Esophagus muscularis mucosa (tissue), 3 donors: Measurements from ENCODE around the gene DGKG.

Source experiments
- POLR2A ChIP-seq: fragments of 450-650 bp; IDR thresholded peaks from one replicate; pipeline ENCODE4 v1.6.1; 2017; ENCODE audit warnings: antibody characterized with exemption, moderate library complexity, mild to moderate bottlenecking, low read depth
- POLR2AphosphoS5 ChIP-seq, 2 donors: sonication (generic); formaldehyde crosslinking; IDR thresholded peaks; one replicate each; pipeline ENCODE4 v1.6.1; 2017; ENCODE audit warnings: antibody characterized with exemption in 2 of 2
- TF ChIP-seq, protein P1 (sequence below), 3 experiments: fragments of 200-600 bp in 2 of 3; fragments of 450-650 bp in 1 of 3; sonication (generic) in 2 of 3; IDR thresholded peaks; one replicate each; pipeline ENCODE4 v1.5.1; 2017 to 2019; ENCODE audit warnings: antibody characterized with exemption in 3 of 3, mild to moderate bottlenecking in 2 of 3, moderate library complexity in 1 of 3

DNA sequence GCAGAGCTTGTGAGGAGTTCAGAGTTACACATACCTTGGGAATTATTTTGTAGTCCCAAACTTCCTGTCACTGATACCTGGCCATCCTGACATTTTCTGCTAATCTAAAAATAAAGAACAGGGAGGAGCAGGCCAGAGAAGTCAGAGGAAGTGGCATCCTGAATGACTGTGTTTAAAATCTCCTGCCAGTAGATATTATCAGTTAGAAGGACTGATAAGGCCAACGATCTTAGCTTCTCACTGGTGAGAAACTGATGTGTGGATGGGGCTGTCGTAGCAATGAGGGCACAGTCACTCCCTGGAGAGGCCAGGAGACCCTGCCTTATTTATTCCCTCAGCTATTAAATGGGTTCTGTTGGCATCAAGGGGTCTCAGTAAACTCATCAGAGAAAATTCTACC lies 115.1 kb downstream of the DGKG start:
- TF ChIP-seq, protein P1, sequence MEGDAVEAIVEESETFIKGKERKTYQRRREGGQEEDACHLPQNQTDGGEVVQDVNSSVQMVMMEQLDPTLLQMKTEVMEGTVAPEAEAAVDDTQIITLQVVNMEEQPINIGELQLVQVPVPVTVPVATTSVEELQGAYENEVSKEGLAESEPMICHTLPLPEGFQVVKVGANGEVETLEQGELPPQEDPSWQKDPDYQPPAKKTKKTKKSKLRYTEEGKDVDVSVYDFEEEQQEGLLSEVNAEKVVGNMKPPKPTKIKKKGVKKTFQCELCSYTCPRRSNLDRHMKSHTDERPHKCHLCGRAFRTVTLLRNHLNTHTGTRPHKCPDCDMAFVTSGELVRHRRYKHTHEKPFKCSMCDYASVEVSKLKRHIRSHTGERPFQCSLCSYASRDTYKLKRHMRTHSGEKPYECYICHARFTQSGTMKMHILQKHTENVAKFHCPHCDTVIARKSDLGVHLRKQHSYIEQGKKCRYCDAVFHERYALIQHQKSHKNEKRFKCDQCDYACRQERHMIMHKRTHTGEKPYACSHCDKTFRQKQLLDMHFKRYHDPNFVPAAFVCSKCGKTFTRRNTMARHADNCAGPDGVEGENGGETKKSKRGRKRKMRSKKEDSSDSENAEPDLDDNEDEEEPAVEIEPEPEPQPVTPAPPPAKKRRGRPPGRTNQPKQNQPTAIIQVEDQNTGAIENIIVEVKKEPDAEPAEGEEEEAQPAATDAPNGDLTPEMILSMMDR (IDR thresholded peaks at IDR 0.05), result no peak
- TF ChIP-seq POLR2A (no peak), POLR2AphosphoS5 (IDR thresholded peaks at IDR 0.05) (no peak)
